Measurements from ENCODE around the gene UBE2D4. TPM values are rescaled to one million over a fixed set of nuclear protein-coding genes. Genes with fewer than 3 reads are reported as not detected.
"Not testable (repeated sequence)": the region's sequence is repeated elsewhere in the genome, so short reads cannot be mapped to it uniquely, and the experiment has no call there.

UBE2D4 gene
- total RNA-seq, 1 experiment from 2014 or later = 6.4 TPM

GRCh38 chr7:43968172-43969040 is 42.2 kb downstream of the UBE2D4 start:
- not testable (repeated sequence) for H3K27ac ChIP-seq (ENCODE audit: insufficient read length, low read depth, low read length); H3K27me3 ChIP-seq (ENCODE audit: insufficient read depth, low read length); H3K9ac ChIP-seq (ENCODE audit: extremely low read depth, insufficient read length, low read length); H3T11ph ChIP-seq (ENCODE audit: low read length); H3K27me3 Mint-ChIP-seq (ENCODE audit: low read depth); H3K79me1 ChIP-seq (ENCODE audit: insufficient read depth, low read depth, low read length, poor library complexity, severe bottlenecking); H3K4ac ChIP-seq (ENCODE audit: low read depth, low read length); H2BK120ac ChIP-seq (ENCODE audit: low read depth, low read length, poor library complexity, severe bottlenecking); H3K23me2 ChIP-seq (ENCODE audit: insufficient read length, low read depth, low read length, poor library complexity, severe bottlenecking); H3K79me2 ChIP-seq (ENCODE audit: insufficient read depth, low read length); H3K9me3 ChIP-seq (ENCODE audit: control insufficient read depth, low read depth, low read length); H2BK12ac ChIP-seq (ENCODE audit: insufficient read length, low read depth, low read length); H4K20me1 ChIP-seq (ENCODE audit: control insufficient read depth, insufficient read depth, insufficient read length); H3K4me2 ChIP-seq (ENCODE audit: insufficient read depth, insufficient read length, low read length); H2BK5ac ChIP-seq (ENCODE audit: insufficient read length, low read length); H3K36me3 Mint-ChIP-seq (ENCODE audit: insufficient read depth in 1 of 3, low read depth in 3 of 3); H3K4me1 Mint-ChIP-seq; H2AFZ ChIP-seq (ENCODE audit: low read length); H3K18ac ChIP-seq (ENCODE audit: insufficient read length, low read depth, low read length); H3K4me3 Mint-ChIP-seq; H4K5ac ChIP-seq (ENCODE audit: insufficient read length, low read depth, low read length); H3K27ac Mint-ChIP-seq; H2AK5ac ChIP-seq (ENCODE audit: insufficient read length, low read length); H3K14ac ChIP-seq (ENCODE audit: insufficient read depth, low read length); H4K91ac ChIP-seq (ENCODE audit: insufficient read length, low read depth, low read length); H2BK15ac ChIP-seq (ENCODE audit: low read depth, low read length); H3K56ac ChIP-seq (ENCODE audit: insufficient read length, low read depth, low read length); H3K23ac ChIP-seq (ENCODE audit: insufficient read length, low read depth, low read length); DNase-seq; H3K9me3 Mint-ChIP-seq; H2BK20ac ChIP-seq (ENCODE audit: low read depth, low read length, poor library complexity, severe bottlenecking); H4K8ac ChIP-seq (replicated peaks; ENCODE audit: insufficient read length, low read depth, low read length); H3K4me1 ChIP-seq (ENCODE audit: insufficient read depth, low read length)
- no CpG with 5 or more reads among the region's 20 CpGs for WGBS (ENCODE audit: extremely low coverage, insufficient read length, low lambda C conversion rate)

GRCh38 chr7:43969586-43969985 is 43.4 kb downstream of the UBE2D4 start:
- H3K4me3 Mint-ChIP-seq; H3K18ac ChIP-seq (ENCODE audit: insufficient read length, low read depth, low read length); H2AFZ ChIP-seq (ENCODE audit: low read length); H4K20me1 ChIP-seq (ENCODE audit: control insufficient read depth, insufficient read depth, insufficient read length); H2AK5ac ChIP-seq (ENCODE audit: insufficient read length, low read length); H3T11ph ChIP-seq (ENCODE audit: low read length); H2BK12ac ChIP-seq (ENCODE audit: insufficient read length, low read depth, low read length); DNase-seq; H3K9me3 ChIP-seq (ENCODE audit: control insufficient read depth, low read depth, low read length); H3K27me3 ChIP-seq (ENCODE audit: insufficient read depth, low read length); H3K56ac ChIP-seq (ENCODE audit: insufficient read length, low read depth, low read length); H3K27ac Mint-ChIP-seq; H3K27me3 Mint-ChIP-seq (ENCODE audit: low read depth); H3K9ac ChIP-seq (ENCODE audit: extremely low read depth, insufficient read length, low read length); H3K9me3 Mint-ChIP-seq; H4K91ac ChIP-seq (ENCODE audit: insufficient read length, low read depth, low read length); H3K79me1 ChIP-seq (ENCODE audit: insufficient read depth, low read depth, low read length, poor library complexity, severe bottlenecking); H3K23ac ChIP-seq (ENCODE audit: insufficient read length, low read depth, low read length); H3K14ac ChIP-seq (ENCODE audit: insufficient read depth, low read length); H3K36me3 Mint-ChIP-seq (ENCODE audit: insufficient read depth in 1 of 3, low read depth in 3 of 3); H3K4me2 ChIP-seq (ENCODE audit: insufficient read depth, insufficient read length, low read length); H2BK120ac ChIP-seq (ENCODE audit: low read depth, low read length, poor library complexity, severe bottlenecking); H2BK5ac ChIP-seq (ENCODE audit: insufficient read length, low read length); H3K4ac ChIP-seq (ENCODE audit: low read depth, low read length); H3K79me2 ChIP-seq (ENCODE audit: insufficient read depth, low read length); H4K5ac ChIP-seq (ENCODE audit: insufficient read length, low read depth, low read length); H4K8ac ChIP-seq (replicated peaks; ENCODE audit: insufficient read length, low read depth, low read length); H3K27ac ChIP-seq (ENCODE audit: insufficient read length, low read depth, low read length); H3K4me1 Mint-ChIP-seq; H3K4me1 ChIP-seq (ENCODE audit: insufficient read depth, low read length); H2BK20ac ChIP-seq (ENCODE audit: low read depth, low read length, poor library complexity, severe bottlenecking); H3K23me2 ChIP-seq (ENCODE audit: insufficient read length, low read depth, low read length, poor library complexity, severe bottlenecking); H2BK15ac ChIP-seq (ENCODE audit: low read depth, low read length): not testable (repeated sequence)
- no CpG with 5 or more reads among the region's 11 CpGs for WGBS (ENCODE audit: extremely low coverage, insufficient read length, low lambda C conversion rate)
